SK-N-SH (cell line): ENCODE measurements around the gene TNFRSF12A. TPM values are rescaled to one million over a fixed set of nuclear protein-coding genes. Genes with fewer than 3 reads are reported as not detected.
"Not testable (repeated sequence)": the region's sequence is repeated elsewhere in the genome, so short reads cannot be mapped to it uniquely, and the experiment has no call there.

Experiments
- CTCF ChIA-PET: fragments of 300-600, 350-600 bp; formaldehyde crosslinking; extraction: SDS; loops from one replicate; lab custom pipeline; 2021; lab: Yijun Ruan, JAX
- POLR2A ChIA-PET: fragments of 350-600 bp; sonication (Branson Sonifier 250); formaldehyde crosslinking; extraction: SDS; loops from one replicate; lab custom pipeline; 2020; ENCODE audit warnings: antibody characterized with exemption, inconsistent platforms; lab: Yijun Ruan, JAX
- DNase-seq: peaks from one replicate; pipeline ENCODE4 v3.0.0; 2012
- H2AFZ ChIP-seq: fragments of 200-600 bp; sonication (generic); 2 replicates; pipeline ENCODE4 v1.8.1; 2016; ENCODE audit warnings: antibody characterized with exemption, mild to moderate bottlenecking, low read depth
- H3F3A ChIP-seq: fragments of 200-600 bp; sonication (generic); replicated peaks from 2 replicates; pipeline ENCODE3; 2016; ENCODE audit warnings: antibody characterized with exemption, mild to moderate bottlenecking; ENCODE audit not compliant: insufficient read depth
- H3K27ac ChIP-seq, 2 experiments: fragments of 200-500 bp in 1 of 2; fragments of 200-600 bp in 1 of 2; sonication (Bioruptor generic) in 1 of 2; sonication (generic), shearing (Covaris generic) in 1 of 2; 2 replicates each; pipeline versions ENCODE4 v1.5.1 to v1.6.1; 2014 to 2016; ENCODE audit warnings: low read depth in 2 of 2, inconsistent platforms in 1 of 2, low read length in 1 of 2, mild to moderate bottlenecking in 1 of 2, mixed read lengths in 1 of 2
- H3K27me3 ChIP-seq: fragments of 200-600 bp; sonication (generic), shearing (Covaris generic); 2 replicates; pipeline ENCODE4 v1.6.1; 2016; ENCODE audit warnings: mixed run types; ENCODE audit not compliant: insufficient read depth
- H3K36me3 ChIP-seq, 2 experiments: fragments of 200-500 bp in 1 of 2; fragments of 200-600 bp in 1 of 2; sonication (Bioruptor generic) in 1 of 2; sonication (generic) in 1 of 2; replicated peaks in 1 of 2; 2 replicates each; pipeline versions ENCODE3 to v1.5.1; 2014 to 2016; ENCODE audit warnings: low read length in 1 of 2, mild to moderate bottlenecking in 1 of 2; ENCODE audit not compliant: insufficient read depth in 2 of 2, control insufficient read depth in 1 of 2
- H3K4me1 ChIP-seq, 2 experiments: fragments of 200-500 bp in 1 of 2; fragments of 200-600 bp in 1 of 2; sonication (Bioruptor generic) in 1 of 2; sonication (generic), shearing (Covaris generic) in 1 of 2; 2 replicates each; pipeline versions ENCODE4 v1.5.1 to v1.6.1; 2014 to 2016; ENCODE audit warnings: low read depth in 1 of 2, low read length in 1 of 2, mixed run types in 1 of 2; ENCODE audit not compliant: insufficient read depth in 2 of 2, control insufficient read depth in 1 of 2
- H3K4me2 ChIP-seq: fragments of 200-600 bp; sonication (generic), shearing (Covaris generic); 2 replicates; pipeline ENCODE4 v1.6.1; 2017; ENCODE audit warnings: mixed run types
- H3K4me3 ChIP-seq, 2 experiments: fragments of 200-500 bp in 1 of 2; fragments of 200-600 bp in 1 of 2; sonication (Bioruptor generic) in 1 of 2; sonication (generic), shearing (Covaris generic) in 1 of 2; 2 replicates each; pipeline versions ENCODE4 v1.5.1 to v1.8.1; 2014 to 2016; ENCODE audit warnings: low read depth in 2 of 2, inconsistent platforms in 1 of 2, low read length in 1 of 2, mild to moderate bottlenecking in 1 of 2, mixed read lengths in 1 of 2, moderate library complexity in 1 of 2
- H3K79me2 ChIP-seq: fragments of 200-600 bp; sonication (generic); 2 replicates; pipeline ENCODE4 v1.8.1; 2017; ENCODE audit warnings: mild to moderate bottlenecking; ENCODE audit not compliant: insufficient read depth
- H3K9ac ChIP-seq: fragments of 200-600 bp; sonication (generic); 2 replicates; pipeline ENCODE4 v1.6.1; 2017; ENCODE audit warnings: mixed run types
- H3K9me2 ChIP-seq: fragments of 200-600 bp; sonication (generic); 2 replicates; pipeline ENCODE4 v1.6.1; 2017; ENCODE audit warnings: mixed run types
- H3K9me3 ChIP-seq: fragments of 200-600 bp; sonication (generic); 2 replicates; pipeline ENCODE4 v1.6.1; 2017; ENCODE audit warnings: mixed run types, mild to moderate bottlenecking, moderate library complexity
- H4K20me1 ChIP-seq: fragments of 200-600 bp; sonication (generic); 2 replicates; pipeline ENCODE4 v1.6.1; 2017; ENCODE audit warnings: mild to moderate bottlenecking, mixed run types; ENCODE audit not compliant: insufficient read depth
- EP300 ChIP-seq, 2 experiments: IDR thresholded peaks; 2 replicates each; pipeline versions ENCODE4 v1.4.0 to v1.6.1; 2012; ENCODE audit warnings: borderline replicate concordance in 1 of 2, low read depth in 1 of 2, low read length in 1 of 2
- FOXM1 ChIP-seq: IDR thresholded peaks from 2 replicates; pipeline ENCODE4 v1.4.0; 2012; ENCODE audit warnings: low read depth, mild to moderate bottlenecking
- GABPA ChIP-seq: IDR thresholded peaks from 2 replicates; pipeline ENCODE4 v1.4.0; 2012; ENCODE audit warnings: low read depth, mild to moderate bottlenecking
- GATA2 ChIP-seq: sonication (generic); formaldehyde crosslinking; IDR thresholded peaks from 2 replicates; pipeline ENCODE4 v1.5.0; 2020; ENCODE audit warnings: mild to moderate bottlenecking, missing genetic modification reagents
- MAX ChIP-seq: IDR thresholded peaks from 2 replicates; pipeline ENCODE4 v1.4.0; 2012; ENCODE audit warnings: low read depth
- MEF2A ChIP-seq: IDR thresholded peaks from 2 replicates; pipeline ENCODE4 v1.4.0; 2012; ENCODE audit warnings: low read depth, borderline replicate concordance
- MXI1 ChIP-seq: IDR thresholded peaks from 2 replicates; pipeline ENCODE4 v1.6.1; 2012; ENCODE audit warnings: mild to moderate bottlenecking, low read depth, low read length, improper control_type of control experiment
- POLR2AphosphoS5 ChIP-seq: IDR thresholded peaks from 2 replicates; pipeline ENCODE4 v1.6.1; 2012; ENCODE audit warnings: low read depth, low read length
- RAD21 ChIP-seq: IDR thresholded peaks from 2 replicates; pipeline ENCODE4 v1.6.1; 2012; ENCODE audit warnings: mild to moderate bottlenecking, low read length
- RFX5 ChIP-seq: IDR thresholded peaks from 2 replicates; pipeline ENCODE4 v1.6.1; 2012; ENCODE audit warnings: mild to moderate bottlenecking, improper control_type of control experiment, low read length
- TAF1 ChIP-seq: IDR thresholded peaks from 2 replicates; pipeline ENCODE4 v1.6.1; 2012; ENCODE audit warnings: low read depth, mild to moderate bottlenecking, low read length, moderate library complexity, borderline replicate concordance
- TCF12 ChIP-seq: IDR thresholded peaks from 2 replicates; pipeline ENCODE4 v1.4.0; 2012
- TEAD4 ChIP-seq: IDR thresholded peaks from 2 replicates; pipeline ENCODE4 v1.4.0; 2012; ENCODE audit warnings: mild to moderate bottlenecking, borderline replicate concordance; ENCODE audit not compliant: insufficient read depth
- USF1 ChIP-seq: IDR thresholded peaks from 2 replicates; pipeline ENCODE4 v1.4.0; 2012; ENCODE audit warnings: low read depth, borderline replicate concordance
- YY1 ChIP-seq: IDR thresholded peaks from 2 replicates; pipeline ENCODE4 v1.4.0; 2012; ENCODE audit warnings: low read depth, mild to moderate bottlenecking
- ZBTB33 ChIP-seq: IDR thresholded peaks from 2 replicates; pipeline ENCODE4 v1.4.0; 2012; ENCODE audit warnings: low read depth, borderline replicate concordance
- WGBS: methylation state at CpG from one replicate; pipeline ENCODE4 v1.1.6; 2017; ENCODE audit warnings: low lambda C conversion rate; 5-methylcytosine and 5-hydroxymethylcytosine counted together
- polyA plus RNA-seq, 3 experiments: library from polyadenylated mRNA; depleted of rRNA; stranded (reverse); fragments of >200 nt; gene quantifications; 2 replicates each; pipeline ENCODE4 v1.2.3, GENCODE V29; 2012

Gene TNFRSF12A
- polyA plus RNA-seq, 1 of the 3 experiments (the other 2 are of a cell fraction), result 374 TPM

GRCh38 chr16:3068487-3068886, 48.3 kb downstream of the TNFRSF12A start:
- Histone ChIP-seq H3K4me3 (no peak overlapping the region), H3K79me2 (no peaks in the 10 kb centered on the region), H3F3A (no peaks in the 10 kb centered on the region), H3K4me1 (no peaks in the 10 kb centered on the region; a peak in 1 of 4 replicates), H3K36me3 (no peaks in the 10 kb centered on the region), H3K9me3 (no peaks in the 10 kb centered on the region), H3K9me2 (no peaks in the 10 kb centered on the region)
- CTCF ChIA-PET, result interaction anchor here (2.9 kb wide), 1 partner anchor 9 kb away, joined by 12 read pairs; no protein-coding TSS in a partner anchor
- 100% methylated on average over 1 of the region's 4 CpGs for WGBS
- POLR2A ChIA-PET, result no interaction called here
- TF ChIP-seq YY1 (no peak), RAD21 (no peak), TAF1 (no peak), GATA2 (no peak), TEAD4 (no peak), MXI1 (no peak), MAX (no peak), FOXM1 (no peak), GABPA (no peak), ZBTB33 (no peak), TCF12 (no peak), RFX5 (no peak), POLR2AphosphoS5 (no peak), USF1 (no peak), MEF2A (no peak), EP300 (IDR thresholded peaks at IDR 0.05; ENCODE audit: borderline replicate concordance in 1 of 2, low read depth in 1 of 2, low read length in 1 of 2) (no peak)
- TF ChIP-seq, all 33 proteins: peak for 0
- no peak for DNase-seq
- H3K27me3 ChIP-seq, result no peaks in the 10 kb centered on the region; the same call in 1 of the 2 replicates
- H4K20me1 ChIP-seq, result no peaks in the 10 kb centered on the region
- H3K9ac ChIP-seq, result no peak overlapping the region
- no peak overlapping the region for H2AFZ ChIP-seq
- H3K4me2 ChIP-seq, result no peak overlapping the region
- no peak overlapping the region for H3K27ac ChIP-seq

- H3F3A ChIP-seq, H3K4me1 ChIP-seq, POLR2A ChIA-PET, H2AFZ ChIP-seq, H3K36me3 ChIP-seq, H3K27ac ChIP-seq, H4K20me1 ChIP-seq, H3K4me3 ChIP-seq, H3K27me3 ChIP-seq, H3K9me3 ChIP-seq, DNase-seq, H3K4me2 ChIP-seq, H3K9me2 ChIP-seq, H3K79me2 ChIP-seq, H3K9ac ChIP-seq: not testable (repeated sequence)
- CTCF ChIA-PET, result interaction anchor here (2.9 kb wide), 1 partner anchor 10 kb away, joined by 12 read pairs; no protein-coding TSS in a partner anchor
- 84% methylated on average over 10 of the region's 11 CpGs for WGBS
Observed at GRCh38 chr16:3069146-3069545, 49.0 kb downstream of the TNFRSF12A start.
